H1 (cell line): ENCODE results near the gene NIPAL3. TPM values are rescaled to one million over a fixed set of nuclear protein-coding genes. Genes with fewer than 3 reads are reported as not detected.
A peak's percentile ranks its signal among the peaks of the same experiment; 100 is the strongest.

ENCODE experiments used
- CTCF ChIA-PET: fragments of 300-600 bp; sonication (Branson Sonifier 250); formaldehyde crosslinking; loops from one replicate; lab custom pipeline; 2021; ENCODE audit not compliant: partially characterized antibody; lab: Charles Lee
- POLR2A ChIA-PET: fragments of 300-600 bp; sonication (Branson Sonifier 250); formaldehyde crosslinking; loops from one replicate; lab custom pipeline; 2021; ENCODE audit warnings: inconsistent platforms; ENCODE audit not compliant: partially characterized antibody; lab: Charles Lee
- DNase-seq, 2 experiments: peaks; one replicate each; pipeline versions ENCODE4 v3.0.0 to v3.0.0-alpha.2; 2010 to 2022; ENCODE audit warnings: low spot score in 2 of 2, low read depth in 1 of 2, mixed read lengths in 1 of 2
- FAIRE-seq: peaks from 2 replicates; lab custom pipeline; 2011; peaks lifted over from hg19 to GRCh38; lab: Jason Lieb, UNC
- H2AFZ ChIP-seq: 2 replicates; pipeline ENCODE4 v1.8.1; 2012; ENCODE audit warnings: low read length, inconsistent platforms
- H2AK5ac ChIP-seq: 2 replicates; pipeline ENCODE4 v1.6.1; 2013; ENCODE audit warnings: low read depth, low read length
- H2BK120ac ChIP-seq: replicated peaks from 2 replicates; pipeline ENCODE3; 2013; ENCODE audit warnings: low read depth, low read length, inconsistent platforms
- H2BK12ac ChIP-seq: 2 replicates; pipeline ENCODE4 v1.6.1; 2013; ENCODE audit warnings: low read depth, low read length
- H2BK15ac ChIP-seq: 2 replicates; pipeline ENCODE4 v1.6.1; 2013; ENCODE audit warnings: low read length
- H2BK20ac ChIP-seq: 2 replicates; pipeline ENCODE4 v1.6.1; 2013; ENCODE audit warnings: low read length
- H2BK5ac ChIP-seq: 2 replicates; pipeline ENCODE4 v1.6.1; 2013; ENCODE audit warnings: low read depth, low read length
- H3K14ac ChIP-seq: 2 replicates; pipeline ENCODE4 v1.6.1; 2013; ENCODE audit warnings: inconsistent platforms; ENCODE audit not compliant: insufficient read length
- H3K18ac ChIP-seq: 2 replicates; pipeline ENCODE4 v1.6.1; 2013; ENCODE audit warnings: low read length; ENCODE audit errors: extremely low read depth
- H3K23ac ChIP-seq: 2 replicates; pipeline ENCODE4 v1.6.1; 2013; ENCODE audit warnings: inconsistent platforms; ENCODE audit not compliant: insufficient read length
- H3K23me2 ChIP-seq: 2 replicates; pipeline ENCODE4 v1.6.1; 2013; ENCODE audit warnings: low read depth, low read length
- H3K27ac ChIP-seq: 2 replicates; pipeline ENCODE4 v1.6.1; 2011; ENCODE audit warnings: low read depth, low read length, inconsistent platforms
- H3K27me3 ChIP-seq, 4 experiments: replicated peaks in 1 of 4; 1 replicate in 1 of 4; 2 replicates in 3 of 4; pipeline versions ENCODE4 v1.6.1 to v1.8.1; 2011 to 2013; ENCODE audit warnings: low read length in 3 of 4, mild to moderate bottlenecking in 3 of 4, inconsistent platforms in 2 of 4, mixed read lengths in 2 of 4, moderate library complexity in 1 of 4; ENCODE audit not compliant: control insufficient read depth in 3 of 4, insufficient read depth in 3 of 4; ENCODE audit errors: extremely low read depth in 1 of 4
- H3K36me3 ChIP-seq, 4 experiments: 2 replicates each; pipeline versions ENCODE4 v1.6.1 to v1.8.1; 2011 to 2013; ENCODE audit warnings: mild to moderate bottlenecking in 4 of 4, low read length in 3 of 4, moderate library complexity in 2 of 4, control low read depth in 1 of 4, inconsistent platforms in 1 of 4; ENCODE audit not compliant: insufficient read depth in 4 of 4, control insufficient read depth in 2 of 4
- H3K4ac ChIP-seq: replicated peaks from 2 replicates; pipeline ENCODE3; 2013; ENCODE audit warnings: low read length, low read depth, mixed read lengths, inconsistent platforms; ENCODE audit not compliant: insufficient read length
- H3K4me1 ChIP-seq, 4 experiments: replicated peaks in 1 of 4; 1 replicate in 1 of 4; 2 replicates in 3 of 4; pipeline versions ENCODE4 v1.6.1 to v1.8.1; 2011 to 2013; ENCODE audit warnings: low read length in 3 of 4, inconsistent platforms in 2 of 4, mixed read lengths in 1 of 4; ENCODE audit not compliant: insufficient read depth in 4 of 4, control insufficient read depth in 3 of 4
- H3K4me2 ChIP-seq, 2 experiments: 2 replicates each; pipeline versions ENCODE4 v1.6.1 to v1.8.1; 2011 to 2013; ENCODE audit warnings: low read depth in 2 of 2, low read length in 2 of 2, control low read depth in 1 of 2, inconsistent platforms in 1 of 2, mild to moderate bottlenecking in 1 of 2; ENCODE audit not compliant: insufficient read depth in 1 of 2
- H3K4me3 ChIP-seq, 4 experiments: fragments of 200-600, 300-600 bp in 1 of 4; sonication (generic), shearing (Covaris generic), sonication (Bioruptor Twin) in 1 of 4; 2 replicates each; pipeline versions ENCODE4 v1.5.1 to v1.8.1; 2011 to 2016; ENCODE audit warnings: low read length in 4 of 4, low read depth in 3 of 4, control low read depth in 2 of 4, inconsistent platforms in 2 of 4, mild to moderate bottlenecking in 2 of 4, mixed read lengths in 1 of 4, moderate library complexity in 1 of 4; ENCODE audit not compliant: insufficient read depth in 2 of 4; ENCODE audit errors: extremely low read depth in 1 of 4
- H3K56ac ChIP-seq: replicated peaks from 2 replicates; pipeline ENCODE3; 2013; ENCODE audit warnings: low read depth, mild to moderate bottlenecking, mixed read lengths, low read length, inconsistent platforms; ENCODE audit not compliant: insufficient read length
- H3K79me1 ChIP-seq: 2 replicates; pipeline ENCODE4 v1.6.1; 2013; ENCODE audit warnings: low read depth, low read length, control low read depth
- H3K79me2 ChIP-seq, 2 experiments: 2 replicates each; pipeline versions ENCODE4 v1.6.1 to v1.8.1; 2012 to 2013; ENCODE audit warnings: low read length in 2 of 2, mild to moderate bottlenecking in 2 of 2, inconsistent platforms in 1 of 2; ENCODE audit not compliant: insufficient read depth in 2 of 2, control insufficient read depth in 1 of 2
- H3K9ac ChIP-seq, 4 experiments: replicated peaks in 1 of 4; 1 replicate in 1 of 4; 2 replicates in 3 of 4; pipeline versions ENCODE4 v1.6.1 to v1.8.1; 2011 to 2013; ENCODE audit warnings: low read depth in 3 of 4, low read length in 3 of 4, control low read depth in 2 of 4, mild to moderate bottlenecking in 2 of 4, moderate library complexity in 2 of 4, inconsistent platforms in 1 of 4; ENCODE audit errors: extremely low read depth in 1 of 4
- H3K9me3 ChIP-seq, 2 experiments: 2 replicates each; pipeline versions ENCODE4 v1.6.1 to v1.8.1; 2012 to 2013; ENCODE audit warnings: mild to moderate bottlenecking in 2 of 2, moderate library complexity in 2 of 2, control low read depth in 1 of 2, inconsistent platforms in 1 of 2, low read depth in 1 of 2, low read length in 1 of 2, mixed read lengths in 1 of 2; ENCODE audit not compliant: insufficient read depth in 2 of 2
- H4K20me1 ChIP-seq, 2 experiments: replicated peaks in 1 of 2; 2 replicates each; pipeline versions ENCODE3 to v1.8.1; 2011 to 2013; ENCODE audit warnings: inconsistent platforms in 2 of 2, low read length in 2 of 2, mild to moderate bottlenecking in 1 of 2; ENCODE audit not compliant: insufficient read depth in 2 of 2, control insufficient read depth in 1 of 2
- H4K5ac ChIP-seq: 2 replicates; pipeline ENCODE4 v1.6.1; 2013; ENCODE audit warnings: low read length, low read depth, mixed read lengths, inconsistent platforms; ENCODE audit not compliant: insufficient read length
- H4K8ac ChIP-seq: 2 replicates; pipeline ENCODE4 v1.8.0; 2013; ENCODE audit warnings: mild to moderate bottlenecking, moderate library complexity, low read length, inconsistent platforms; ENCODE audit not compliant: insufficient read depth; ENCODE audit errors: extremely low read depth
- H4K91ac ChIP-seq: replicated peaks from 2 replicates; pipeline ENCODE3; 2013; ENCODE audit warnings: low read length, mixed read lengths, inconsistent platforms; ENCODE audit not compliant: insufficient read length
- CBX5 ChIP-seq: fragments of 300-800, 300-1000 bp; sonication (generic); IDR thresholded peaks from 2 replicates; pipeline ENCODE4 v1.7.1; 2016; ENCODE audit warnings: antibody characterized with exemption, low read length, low read depth
- GABPA ChIP-seq: IDR thresholded peaks from 2 replicates; pipeline ENCODE4 v1.6.1; 2011; ENCODE audit warnings: mild to moderate bottlenecking, low read length, moderate library complexity, borderline replicate concordance; ENCODE audit not compliant: insufficient read depth
- JUND ChIP-seq: IDR thresholded peaks from 2 replicates; pipeline ENCODE4 v1.6.1; 2011; ENCODE audit warnings: mild to moderate bottlenecking, improper control_type of control experiment, low read length
- KDM4A ChIP-seq: IDR thresholded peaks from one replicate; pipeline ENCODE4 v1.7.1; 2012; ENCODE audit warnings: low read depth, mild to moderate bottlenecking, moderate library complexity, low read length, inconsistent platforms; ENCODE audit not compliant: severe bottlenecking
- NRF1 ChIP-seq: IDR thresholded peaks from 2 replicates; pipeline ENCODE4 v1.6.1; 2011; ENCODE audit warnings: mild to moderate bottlenecking, low read depth, low read length, improper control_type of control experiment
- POLR2AphosphoS5 ChIP-seq: IDR thresholded peaks from 2 replicates; pipeline ENCODE4 v1.6.1; 2011; ENCODE audit warnings: low read depth, low read length
- RFX5 ChIP-seq: IDR thresholded peaks from 2 replicates; pipeline ENCODE4 v1.6.1; 2011; ENCODE audit warnings: low read depth, low read length, improper control_type of control experiment, borderline replicate concordance
- RNF2 ChIP-seq: fragments of 200-900, 300-1000 bp; sonication (generic); IDR thresholded peaks from 2 replicates; pipeline ENCODE4 v1.7.1; 2016; ENCODE audit warnings: borderline replicate concordance, low read depth, mild to moderate bottlenecking, antibody characterized with exemption, low read length; ENCODE audit not compliant: poor library complexity, severe bottlenecking; ENCODE audit errors: missing control alignments
- SIX5 ChIP-seq: IDR thresholded peaks from 2 replicates; pipeline ENCODE4 v1.6.1; 2011; ENCODE audit warnings: mild to moderate bottlenecking, low read depth, low read length
- SP1 ChIP-seq: IDR thresholded peaks from 2 replicates; pipeline ENCODE4 v1.6.1; 2011; ENCODE audit warnings: low read depth, low read length
- TBP ChIP-seq: IDR thresholded peaks from 2 replicates; pipeline ENCODE4 v1.6.1; 2011; ENCODE audit warnings: low read depth, low read length, improper control_type of control experiment
- YY1 ChIP-seq: IDR thresholded peaks from 2 replicates; pipeline ENCODE4 v1.6.1; 2011; ENCODE audit warnings: low read depth, mild to moderate bottlenecking, low read length
- WGBS, 2 experiments: shearing (Covaris generic) in 1 of 2; methylation state at CpG; one replicate each; pipeline versions ENCODE4 v1.1.6 to v1.1.7; 2013 to 2015; ENCODE audit warnings: low lambda C conversion rate in 2 of 2, mixed read lengths in 2 of 2, inconsistent platforms in 1 of 2, low coverage in 1 of 2, missing lambda C conversion rate in 1 of 2; ENCODE audit not compliant: insufficient replicate concordance in 2 of 2, insufficient coverage in 1 of 2, insufficient read length in 1 of 2; ENCODE audit errors: extremely low coverage in 1 of 2, missing lambda C conversion rate in 1 of 2; 5-methylcytosine and 5-hydroxymethylcytosine counted together
- polyA plus RNA-seq, 7 experiments: library from polyadenylated mRNA; depleted of rRNA in 3 of 7; stranded (reverse) in 5 of 7; unstranded in 2 of 7; fragments of >200 nt in 5 of 7; fragments of 200-250 nt in 2 of 7; gene quantifications; 1 replicate in 5 of 7; 2 replicates in 1 of 7; 4 replicates in 1 of 7; pipeline versions ENCODE4 v1.2.1 to v1.2.3, GENCODE V29; 2011 to 2013; ENCODE audit warnings: missing spikeins in 2 of 7, mixed read lengths in 2 of 7
- total RNA-seq: library from RNA; stranded (reverse); fragmentation: NEBNext Ultra II Directional; extraction: Animal tissue kit (Norgen Biotek cat#: 25700); gene quantifications from 2 replicates; pipeline ENCODE4 v1.2.1, GENCODE V29; 2021
- TF ChIP-seq, protein P1 (sequence below): IDR thresholded peaks from 2 replicates; pipeline ENCODE4 v1.6.1; 2012; ENCODE audit warnings: low read length, inconsistent platforms

The NIPAL3 gene
- total and polyA plus RNA-seq, 2 of the 8 experiments (the other 6 are each of a cell fraction or from before 2014, with no cell fraction given) = 8.8 to 11.0 TPM

DNA sequence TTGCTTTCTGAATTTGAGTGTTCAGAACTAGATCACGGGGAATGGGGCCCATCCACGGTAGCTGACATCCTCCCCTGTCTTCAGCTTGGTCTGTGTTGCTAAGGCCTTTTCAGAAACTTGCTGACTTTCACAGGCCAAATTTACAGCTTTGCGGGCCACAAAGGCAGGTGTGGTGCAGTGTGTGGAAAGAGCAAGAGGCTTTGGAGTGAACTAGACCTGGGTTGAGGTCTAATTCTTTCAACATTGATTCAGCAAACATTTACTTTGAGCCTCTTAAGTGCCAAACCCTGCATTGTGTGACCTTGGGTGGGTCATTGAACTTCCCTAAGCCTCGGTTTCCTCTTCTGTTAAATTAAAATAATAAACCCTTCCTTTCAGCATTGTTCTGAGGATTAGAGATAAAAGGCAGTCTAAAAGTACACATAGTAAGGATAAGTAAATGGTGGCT is 26.3 kb upstream of the NIPAL3 start:
- CTCF ChIA-PET = interaction anchor here (1.1 to 9.8 kb wide), 6 partner anchors 11 to 262 kb away, joined by 3 to 233 read pairs (median 4); no protein-coding TSS in a partner anchor
- no peak overlapping the region for H3K18ac ChIP-seq
- no peak overlapping the region for H2BK20ac ChIP-seq
- H4K5ac ChIP-seq = no peak overlapping the region
- no peaks in the 10 kb centered on the region for H4K20me1 ChIP-seq
- H3K56ac ChIP-seq = no peak overlapping the region
- peaks cover 0 to 2% (median 0%) of the 10 kb centered on the region in 4 experiments; a peak in 4 of 7 replicates for H3K4me1 ChIP-seq
- no peaks in the 10 kb centered on the region for H3K79me1 ChIP-seq
- no peak overlapping the region for H3K23ac ChIP-seq
- POLR2A ChIA-PET = no interaction called here
- no peak overlapping the region for H2AFZ ChIP-seq
- no peak overlapping the region for H2BK15ac ChIP-seq
- FAIRE-seq (no peak), DNase-seq (peak in 1 of 2 experiments; percentile 14)
- no peak overlapping the region for H3K4me3 ChIP-seq
- H4K8ac ChIP-seq = no peak overlapping the region
- TF ChIP-seq SP1 = no peak
- TF ChIP-seq RFX5 = no peak
- no peak for TF ChIP-seq GABPA
- no peak for TF ChIP-seq SIX5
- TF ChIP-seq, protein P1, sequence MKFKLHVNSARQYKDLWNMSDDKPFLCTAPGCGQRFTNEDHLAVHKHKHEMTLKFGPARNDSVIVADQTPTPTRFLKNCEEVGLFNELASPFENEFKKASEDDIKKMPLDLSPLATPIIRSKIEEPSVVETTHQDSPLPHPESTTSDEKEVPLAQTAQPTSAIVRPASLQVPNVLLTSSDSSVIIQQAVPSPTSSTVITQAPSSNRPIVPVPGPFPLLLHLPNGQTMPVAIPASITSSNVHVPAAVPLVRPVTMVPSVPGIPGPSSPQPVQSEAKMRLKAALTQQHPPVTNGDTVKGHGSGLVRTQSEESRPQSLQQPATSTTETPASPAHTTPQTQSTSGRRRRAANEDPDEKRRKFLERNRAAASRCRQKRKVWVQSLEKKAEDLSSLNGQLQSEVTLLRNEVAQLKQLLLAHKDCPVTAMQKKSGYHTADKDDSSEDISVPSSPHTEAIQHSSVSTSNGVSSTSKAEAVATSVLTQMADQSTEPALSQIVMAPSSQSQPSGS = no peak
- TF ChIP-seq NRF1 = no peak
- no peak for TF ChIP-seq TBP
- no peak for TF ChIP-seq YY1
- no peak for TF ChIP-seq CBX5
- no peak for TF ChIP-seq JUND
- no peak for TF ChIP-seq KDM4A
- no peak for TF ChIP-seq RNF2
- no peak for TF ChIP-seq POLR2AphosphoS5
- no peak overlapping the region for H2BK5ac ChIP-seq
- H3K27ac ChIP-seq = no peak overlapping the region
- no peak overlapping the region for H3K14ac ChIP-seq
- no peak overlapping the region for H2BK12ac ChIP-seq
- H3K79me2 ChIP-seq = no peaks in the 10 kb centered on the region
- H2AK5ac ChIP-seq = no peak overlapping the region
- H3K9me3 ChIP-seq = no peaks in the 10 kb centered on the region
- no peaks in the 10 kb centered on the region for H3K23me2 ChIP-seq
- 92% methylated on average over 4 of the region's 4 CpGs; no CpG with 5 or more reads in 1 of the 2 experiments for WGBS, 2 experiments
- no peak overlapping the region for H3K9ac ChIP-seq
- no peak overlapping the region for H3K4me2 ChIP-seq
- no peak overlapping the region for H2BK120ac ChIP-seq
- H3K4ac ChIP-seq = no peak overlapping the region
- H3K36me3 ChIP-seq = no peaks in the 10 kb centered on the region
- H3K27me3 ChIP-seq = no peaks in the 10 kb centered on the region
- H4K91ac ChIP-seq = no peak overlapping the region
